Stimulated activated CD8-positive, alpha-beta memory T cell treated with anti-CD3 and anti-CD28 coated beads, Interleukin-4, amount 100 ng/mL, for 48 hours (primary cell): ENCODE data around the gene SLC16A2.

Experiments used
- DNase-seq: peaks from one replicate; pipeline ENCODE4 v3.0.0-alpha.2; 2020

The SLC16A2 gene

GRCh38 chrX:74540635-74541249 is 119.4 kb downstream of the SLC16A2 start:
- DNase-seq, result no peak

- DNase-seq, result no peak
These were observed 124.7 kb downstream of the SLC16A2 start for GRCh38 chrX:74545880-74546523.

- DNase-seq, result no peak
These were observed 125.7 kb downstream of the SLC16A2 start for GRCh38 chrX:74546984-74547383.

- peak; percentile 90 for DNase-seq
These were observed 129.1 kb downstream of the SLC16A2 start for GRCh38 chrX:74550295-74550802.

GRCh38 chrX:74551934-74552333 is 130.6 kb downstream of the SLC16A2 start:
- DNase-seq, result no peak

- no peak for DNase-seq
These were observed 136.1 kb downstream of the SLC16A2 start for GRCh38 chrX:74557378-74557777.

- peak; percentile 24 for DNase-seq
These were observed 156.8 kb downstream of the SLC16A2 start for GRCh38 chrX:74578137-74578536.

GRCh38 chrX:74579597-74580198 is 158.4 kb downstream of the SLC16A2 start:
- no peak for DNase-seq
